Mucosa of stomach (tissue), 1 donor: ENCODE data around the gene ZFP57.

Source experiments
- H3K27me3 ChIP-seq: one replicate; pipeline ENCODE4 v1.7.0; 2013; ENCODE audit warnings: mild to moderate bottlenecking, low read length; ENCODE audit not compliant: control insufficient read depth, insufficient read depth
- H3K36me3 ChIP-seq: one replicate; pipeline ENCODE4 v1.7.0; 2013; ENCODE audit warnings: low read length; ENCODE audit not compliant: control insufficient read depth, insufficient read depth
- H3K4me1 ChIP-seq: one replicate; pipeline ENCODE4 v1.7.0; 2013; ENCODE audit warnings: mild to moderate bottlenecking, low read length; ENCODE audit not compliant: control insufficient read depth, insufficient read depth
- H3K4me3 ChIP-seq: one replicate; pipeline ENCODE4 v1.7.0; 2013; ENCODE audit warnings: low read length
- H3K9ac ChIP-seq: one replicate; pipeline ENCODE4 v1.7.0; 2013; ENCODE audit warnings: mild to moderate bottlenecking, low read length, moderate library complexity
- H3K9me3 ChIP-seq: one replicate; pipeline ENCODE4 v1.7.0; 2013; ENCODE audit warnings: mild to moderate bottlenecking, low read length, moderate library complexity; ENCODE audit not compliant: control insufficient read depth
- donor health status: Pancreatic carcinoma.

Gene ZFP57

DNA sequence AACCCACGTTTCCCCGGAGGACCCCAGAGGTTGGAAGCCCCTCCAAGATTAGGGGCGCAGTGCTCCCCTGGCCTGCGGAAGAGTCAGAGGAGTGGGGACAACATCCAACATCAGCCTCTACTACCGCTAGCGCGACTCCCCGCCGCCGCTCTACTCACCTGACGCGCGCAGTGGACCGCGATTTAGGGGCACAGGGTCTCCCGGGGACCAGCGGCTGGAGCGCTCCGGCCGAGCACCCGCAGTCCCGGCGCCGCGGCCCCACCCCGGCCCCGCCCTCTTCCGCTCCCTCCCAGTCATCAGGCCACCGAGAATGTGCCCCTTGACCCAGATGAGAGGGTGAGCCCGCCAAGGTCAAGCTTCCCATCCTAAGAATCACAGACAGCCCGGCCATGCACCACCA, at the start of gene ZFP57:
ZFP57 (minus strand) TSS at position 249 of the 400 bp plus-strand sequence. CDS start 4,149 bp downstream, outside the sequence.
- Histone ChIP-seq H3K9me3 (no peaks in the 10 kb centered on the region), H3K4me1 (no peaks in the 10 kb centered on the region), H3K9ac (no peak within 1 kb of the TSS), H3K4me3 (no peak within 1 kb of the TSS), H3K36me3 (no peaks in the 10 kb centered on the region), H3K27me3 (peaks cover 12% of the 10 kb centered on the region)

DNA sequence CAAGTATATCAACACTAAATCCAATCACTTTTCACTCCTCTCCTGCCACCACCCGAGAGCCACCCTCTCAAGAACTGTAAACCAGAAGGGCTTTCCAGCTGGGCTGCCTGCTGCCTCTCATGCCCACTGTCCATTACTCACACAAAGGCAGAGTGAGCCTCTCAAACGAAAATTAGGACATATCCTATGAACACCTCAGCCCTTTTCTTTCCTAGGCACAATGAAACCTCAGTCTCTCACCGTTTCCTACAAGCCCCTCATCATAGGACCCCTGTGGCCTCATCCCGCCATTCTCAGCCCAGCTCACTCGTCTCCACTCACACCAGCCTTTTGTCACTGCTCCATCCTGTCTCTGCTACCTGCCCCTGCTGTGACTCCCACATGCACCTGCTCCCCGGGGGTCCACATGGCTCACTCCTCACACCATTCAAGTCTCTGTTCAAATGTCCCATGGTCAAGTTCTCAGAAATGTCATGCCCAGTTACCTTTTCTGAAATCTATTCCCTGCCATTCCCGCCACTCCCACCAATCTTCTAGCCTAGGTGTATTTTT, 49.7 kb upstream of the ZFP57 start:
- peaks cover 5% of the 10 kb centered on the region for H3K4me1 ChIP-seq
- H3K27me3 ChIP-seq: no peaks in the 10 kb centered on the region
- no peak overlapping the region for H3K4me3 ChIP-seq
- H3K9me3 ChIP-seq: no peaks in the 10 kb centered on the region
- no peak overlapping the region for H3K9ac ChIP-seq
- peaks cover 9% of the 10 kb centered on the region for H3K36me3 ChIP-seq

DNA sequence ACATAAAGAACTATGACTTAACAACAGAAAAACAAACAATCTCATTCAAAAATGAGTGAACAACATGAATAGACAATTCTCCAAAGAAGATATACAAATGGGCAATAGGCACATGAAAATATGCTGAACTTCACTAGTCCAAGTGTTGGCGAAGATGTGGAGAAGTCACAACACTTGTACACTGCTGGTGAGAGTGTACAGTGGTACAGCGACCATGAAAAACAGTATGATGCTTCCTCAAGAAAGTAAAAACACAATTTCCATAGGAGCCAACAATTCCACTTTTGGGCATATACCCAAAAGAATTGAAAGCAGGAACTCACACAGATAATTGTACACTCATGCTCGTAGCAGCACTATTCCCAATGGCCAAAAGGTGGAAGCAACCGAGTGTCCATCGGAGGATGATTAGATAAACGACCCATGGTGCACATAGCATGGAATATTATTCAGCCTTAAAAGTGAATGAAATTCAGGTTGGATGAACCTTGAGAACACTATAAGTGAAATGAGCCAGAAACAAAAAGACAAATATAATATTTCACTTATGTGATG, 48.9 kb upstream of the ZFP57 start:
- peaks cover 13% of the 10 kb centered on the region for H3K36me3 ChIP-seq
- H3K27me3 ChIP-seq: no peaks in the 10 kb centered on the region
- no peaks in the 10 kb centered on the region for H3K9me3 ChIP-seq
- no peak overlapping the region for H3K9ac ChIP-seq
- H3K4me3 ChIP-seq: no peak overlapping the region
- peaks cover 11% of the 10 kb centered on the region for H3K4me1 ChIP-seq

DNA sequence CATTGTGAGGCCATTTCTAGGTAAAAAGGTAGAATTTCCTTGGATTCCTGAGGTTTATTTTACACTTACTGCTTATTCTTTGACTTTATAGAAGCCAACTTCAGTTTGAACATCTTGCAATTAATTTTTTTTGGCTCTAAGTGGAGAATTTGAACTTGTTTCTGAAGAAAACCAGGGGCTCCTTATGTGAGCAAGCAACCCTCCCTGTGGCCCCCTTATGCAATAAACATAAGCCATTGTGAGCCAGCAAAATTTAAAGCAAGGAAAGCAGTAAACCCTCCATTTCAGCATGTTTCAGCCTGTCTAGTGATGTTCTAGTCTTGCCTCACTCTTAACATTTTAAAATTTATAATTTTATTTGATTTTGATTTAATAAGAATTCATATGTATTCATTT, 47.9 kb upstream of the ZFP57 start:
- Histone ChIP-seq H3K4me3 (no peak overlapping the region), H3K4me1 (peaks cover 19% of the 10 kb centered on the region), H3K9ac (no peak overlapping the region), H3K9me3 (no peaks in the 10 kb centered on the region), H3K27me3 (no peaks in the 10 kb centered on the region), H3K36me3 (peaks cover 13% of the 10 kb centered on the region)

DNA sequence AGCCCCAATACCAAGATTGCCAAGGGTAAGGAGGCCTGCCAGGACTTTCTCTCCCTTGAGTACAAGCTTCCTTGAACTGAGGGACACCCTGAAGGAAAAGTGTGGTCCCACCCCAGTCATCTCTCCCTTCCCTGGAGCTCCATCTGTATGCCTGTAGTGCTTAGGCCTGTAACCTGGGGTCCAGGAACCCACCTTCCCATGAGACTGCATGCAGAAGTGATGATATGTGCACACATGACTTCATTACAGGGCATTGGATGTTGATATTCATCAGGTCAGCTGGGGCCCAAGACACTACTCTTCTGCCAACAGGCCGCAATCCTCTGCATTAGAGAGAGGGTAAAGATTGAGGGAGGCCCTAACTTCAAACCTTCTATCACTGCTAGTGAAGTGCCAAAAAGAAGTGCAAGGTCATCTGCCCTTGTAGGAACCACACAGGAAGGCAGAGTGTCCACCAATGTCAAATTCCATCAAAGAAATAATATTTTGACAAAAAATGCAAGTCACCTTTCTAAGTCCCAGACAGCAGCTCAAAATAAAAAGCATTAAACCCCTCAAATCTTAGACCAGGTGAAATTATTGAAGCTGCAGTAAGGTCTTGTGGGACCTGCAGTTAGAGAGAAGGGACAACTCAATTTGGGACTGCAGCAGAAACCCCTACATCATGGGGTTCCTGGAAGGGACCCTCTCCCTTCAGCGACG, 47.4 kb upstream of the ZFP57 start:
- Histone ChIP-seq H3K36me3 (peaks cover 13% of the 10 kb centered on the region), H3K4me3 (no peak overlapping the region), H3K9me3 (no peaks in the 10 kb centered on the region), H3K9ac (no peak overlapping the region), H3K27me3 (no peaks in the 10 kb centered on the region), H3K4me1 (peaks cover 19% of the 10 kb centered on the region)

DNA sequence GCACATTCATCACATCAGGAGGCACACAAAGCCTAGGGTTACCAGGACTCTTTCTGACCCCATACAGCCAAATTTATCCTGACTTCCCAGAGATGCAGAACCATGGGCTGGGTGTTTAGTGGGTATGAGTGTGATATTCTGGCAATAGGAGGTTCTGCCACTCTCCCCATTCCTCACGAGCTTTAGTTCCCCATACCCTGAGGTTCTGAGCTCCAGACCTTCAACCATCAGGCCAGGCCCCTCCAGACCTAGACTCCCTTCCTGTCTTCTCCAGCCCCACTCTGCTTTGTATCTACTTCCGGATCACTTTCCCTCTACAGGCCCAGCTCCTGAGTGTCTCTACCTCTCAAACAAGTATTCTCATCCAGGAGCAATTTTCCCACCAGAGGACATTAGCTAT, 46.7 kb upstream of the ZFP57 start:
- peaks cover 13% of the 10 kb centered on the region for H3K36me3 ChIP-seq
- H3K27me3 ChIP-seq: no peaks in the 10 kb centered on the region
- H3K9ac ChIP-seq: no peak overlapping the region
- H3K9me3 ChIP-seq: no peaks in the 10 kb centered on the region
- H3K4me1 ChIP-seq: peaks cover 19% of the 10 kb centered on the region
- H3K4me3 ChIP-seq: no peak overlapping the region

DNA sequence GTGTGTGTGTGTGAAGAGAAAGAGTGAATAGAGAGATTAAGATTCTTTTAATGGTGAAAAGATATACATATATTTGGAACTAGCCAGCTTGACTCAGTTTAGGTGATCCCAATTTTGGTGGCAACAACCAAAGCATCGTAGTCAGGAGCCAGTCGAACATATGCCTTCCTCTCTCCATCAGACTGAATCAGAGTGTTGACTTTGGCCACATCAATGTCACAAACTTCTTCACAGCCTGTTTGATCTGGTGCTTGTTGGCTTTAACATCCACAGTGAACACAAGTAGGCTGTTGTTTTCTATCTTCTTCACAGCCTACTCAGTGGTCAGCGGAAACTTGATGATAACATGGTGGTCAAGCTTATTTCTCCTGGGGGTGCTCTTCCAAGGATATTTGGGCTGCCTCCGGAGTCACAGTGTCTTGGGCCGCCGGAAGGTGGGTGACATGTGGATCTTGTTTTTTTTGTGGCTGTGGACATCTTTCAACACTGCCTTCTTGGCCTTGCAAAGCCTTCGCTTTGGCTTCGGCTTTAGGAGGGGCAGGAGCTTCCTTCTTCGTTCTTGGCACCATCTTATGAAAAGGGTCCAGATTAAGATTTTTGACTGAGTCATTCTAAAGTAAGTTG, 45.7 kb upstream of the ZFP57 start:
- Histone ChIP-seq H3K9me3 (no peaks in the 10 kb centered on the region), H3K4me3 (no peak overlapping the region), H3K9ac (no peak overlapping the region), H3K4me1 (peaks cover 19% of the 10 kb centered on the region), H3K27me3 (no peaks in the 10 kb centered on the region), H3K36me3 (peaks cover 13% of the 10 kb centered on the region)

DNA sequence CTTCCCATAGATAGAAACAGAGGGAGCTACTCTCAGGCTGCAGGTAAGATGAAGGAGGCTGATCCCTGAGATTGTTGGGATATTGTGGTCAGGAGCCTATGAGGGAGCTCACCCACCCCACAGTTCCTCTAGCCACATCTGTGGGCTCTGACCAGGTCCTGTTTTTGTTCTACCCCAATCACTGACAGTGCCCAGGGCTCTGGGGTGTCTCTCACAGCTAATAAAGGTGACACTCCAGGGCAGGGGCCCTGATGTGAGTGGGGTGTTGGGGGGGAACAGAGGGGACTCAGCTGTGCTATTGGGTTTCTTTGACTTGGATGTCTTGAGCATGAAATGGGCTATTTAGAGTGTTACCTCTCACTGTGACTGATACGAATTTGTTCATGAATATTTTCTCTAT, 45.0 kb upstream of the ZFP57 start:
- Histone ChIP-seq H3K4me3 (no peak overlapping the region), H3K36me3 (peaks cover 13% of the 10 kb centered on the region), H3K27me3 (no peaks in the 10 kb centered on the region), H3K9me3 (no peaks in the 10 kb centered on the region), H3K9ac (no peak overlapping the region), H3K4me1 (peaks cover 19% of the 10 kb centered on the region)

DNA sequence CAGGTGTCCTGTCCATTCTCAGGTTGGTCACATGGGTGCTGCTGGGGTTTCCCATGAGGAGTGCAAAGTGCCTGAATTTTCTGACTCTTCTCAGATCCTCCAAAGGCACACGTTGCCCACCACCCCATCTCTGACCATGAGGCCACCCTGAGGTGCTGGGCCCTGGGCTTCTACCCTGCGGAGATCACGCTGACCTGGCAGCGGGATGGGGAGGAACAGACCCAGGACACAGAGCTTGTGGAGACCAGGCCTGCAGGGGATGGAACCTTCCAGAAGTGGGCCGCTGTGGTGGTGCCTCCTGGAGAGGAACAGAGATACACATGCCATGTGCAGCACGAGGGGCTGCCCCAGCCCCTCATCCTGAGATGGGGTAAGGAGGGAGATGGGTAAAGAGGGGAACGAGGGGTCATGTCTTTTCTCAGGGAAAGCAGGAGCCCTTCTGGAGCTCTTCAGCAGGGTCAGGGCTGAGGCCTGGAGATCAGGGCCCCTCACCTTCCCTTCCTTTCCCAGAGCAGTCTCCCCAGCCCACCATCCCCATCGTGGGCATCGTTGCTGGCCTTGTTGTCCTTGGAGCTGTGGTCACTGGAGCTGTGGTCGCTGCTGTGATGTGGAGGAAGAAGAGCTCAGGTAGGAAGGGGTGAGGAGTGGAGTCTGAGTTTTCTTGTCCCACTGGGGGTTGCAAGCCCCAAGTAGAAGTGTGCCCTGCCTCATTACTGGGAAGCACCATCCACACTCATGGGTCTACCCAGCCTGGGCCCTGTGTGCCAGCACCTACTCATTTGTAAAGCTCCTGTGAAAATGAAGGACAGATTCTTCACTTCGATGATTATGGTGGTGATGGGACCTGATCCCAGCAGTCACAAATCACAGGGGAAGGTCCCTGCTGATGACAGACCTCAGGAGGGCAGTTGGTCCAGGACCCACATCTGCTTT, 44.3 kb upstream of the ZFP57 start:
- Histone ChIP-seq H3K36me3 (peaks cover 13% of the 10 kb centered on the region), H3K9me3 (no peaks in the 10 kb centered on the region), H3K4me3 (no peak overlapping the region), H3K9ac (no peak overlapping the region), H3K4me1 (peaks cover 19% of the 10 kb centered on the region), H3K27me3 (no peaks in the 10 kb centered on the region)

DNA sequence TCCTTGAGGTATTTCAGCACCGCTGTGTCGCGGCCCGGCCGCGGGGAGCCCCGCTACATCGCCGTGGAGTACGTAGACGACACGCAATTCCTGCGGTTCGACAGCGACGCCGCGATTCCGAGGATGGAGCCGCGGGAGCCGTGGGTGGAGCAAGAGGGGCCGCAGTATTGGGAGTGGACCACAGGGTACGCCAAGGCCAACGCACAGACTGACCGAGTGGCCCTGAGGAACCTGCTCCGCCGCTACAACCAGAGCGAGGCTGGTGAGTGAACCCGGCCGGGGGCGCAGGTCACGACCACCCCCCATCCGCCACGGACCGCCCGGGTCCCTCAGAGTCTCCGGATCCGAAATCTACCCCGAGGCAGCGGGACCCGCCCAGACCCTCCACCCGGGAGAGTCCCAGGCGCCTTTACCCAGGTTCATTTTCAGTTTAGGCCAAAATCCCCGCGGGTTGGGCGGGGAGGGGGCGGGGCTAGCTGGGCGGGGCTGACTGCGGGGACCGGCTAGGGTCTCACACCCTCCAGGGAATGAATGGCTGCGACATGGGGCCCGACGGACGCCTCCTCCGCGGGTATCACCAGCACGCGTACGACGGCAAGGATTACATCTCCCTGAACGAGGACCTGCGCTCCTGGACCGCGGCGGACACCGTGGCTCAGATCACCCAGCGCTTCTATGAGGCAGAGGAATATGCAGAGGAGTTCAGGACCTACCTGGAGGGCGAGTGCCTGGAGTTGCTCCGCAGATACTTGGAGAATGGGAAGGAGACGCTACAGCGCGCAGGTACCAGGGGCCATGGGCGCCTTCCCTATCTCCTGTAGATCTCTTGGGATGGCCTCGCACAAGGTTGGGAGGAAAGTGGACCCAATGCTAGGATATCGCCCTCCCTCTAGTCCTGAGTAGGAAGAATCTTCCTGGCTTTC, 43.0 kb upstream of the ZFP57 start:
- no peaks in the 10 kb centered on the region for H3K9me3 ChIP-seq
- H3K36me3 ChIP-seq: peaks cover 13% of the 10 kb centered on the region
- H3K27me3 ChIP-seq: no peaks in the 10 kb centered on the region
- peak overlapping the region; percentile 82 for H3K4me3 ChIP-seq
- H3K9ac ChIP-seq: peak overlapping the region; percentile 97
- H3K4me1 ChIP-seq: peaks cover 19% of the 10 kb centered on the region

DNA sequence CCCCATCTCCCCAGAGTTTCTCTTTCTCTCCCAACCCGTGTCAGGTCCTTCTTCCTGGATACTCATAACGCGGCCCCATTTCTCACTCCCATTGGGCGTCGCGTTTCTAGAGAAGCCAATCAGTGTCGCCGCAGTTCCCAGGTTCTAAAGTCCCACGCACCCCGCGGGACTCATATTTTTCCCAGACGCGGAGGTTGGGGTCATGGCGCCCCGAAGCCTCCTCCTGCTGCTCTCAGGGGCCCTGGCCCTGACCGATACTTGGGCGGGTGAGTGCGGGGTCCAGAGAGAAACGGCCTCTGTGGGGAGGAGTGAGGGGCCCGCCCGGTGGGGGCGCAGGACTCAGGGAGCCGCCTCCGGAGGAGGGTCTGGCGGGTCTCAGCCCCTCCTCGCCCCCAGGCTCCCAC, 42.3 kb upstream of the ZFP57 start, which contains the start of gene HLA-F:
HLA-F (plus strand) TSS at position 173 of the 404 bp plus-strand sequence; CDS start at position 203, 30 bp downstream.
- H3K9me3 ChIP-seq: no peaks in the 10 kb centered on the region
- peak within 1 kb of the TSS; percentile 82 for H3K4me3 ChIP-seq
- peaks cover 13% of the 10 kb centered on the region for H3K36me3 ChIP-seq
- peak within 1 kb of the TSS; percentile 97 for H3K9ac ChIP-seq
- H3K27me3 ChIP-seq: no peaks in the 10 kb centered on the region
- peaks cover 19% of the 10 kb centered on the region for H3K4me1 ChIP-seq
